HG03354 (cell line): ENCODE results near the gene GAGE12J.
"Not testable (repeated sequence)": the region's sequence is repeated elsewhere in the genome, so short reads cannot be mapped to it uniquely, and the experiment has no call there.

Experiments used
- ATAC-seq: cut with Tn5 transposase; IDR thresholded peaks from one replicate; pipeline ENCODE4 v1.9.1; 2021; ENCODE audit warnings: mild to moderate bottlenecking; ENCODE audit not compliant: unreplicated experiment, poor library complexity, severe bottlenecking

The GAGE12J gene

GRCh38 chrX:49321737-49322136 is at the start of gene GAGE12J:
TSS of gene GAGE12J (plus strand) at chrX:49322037. CDS start at chrX:49323194, 1,157 bp downstream.
- ATAC-seq: not testable (repeated sequence)

- ATAC-seq: no peak
These were observed 49.4 kb upstream of the GAGE12J start for GRCh38 chrX:49272421-49272820.

DNA sequence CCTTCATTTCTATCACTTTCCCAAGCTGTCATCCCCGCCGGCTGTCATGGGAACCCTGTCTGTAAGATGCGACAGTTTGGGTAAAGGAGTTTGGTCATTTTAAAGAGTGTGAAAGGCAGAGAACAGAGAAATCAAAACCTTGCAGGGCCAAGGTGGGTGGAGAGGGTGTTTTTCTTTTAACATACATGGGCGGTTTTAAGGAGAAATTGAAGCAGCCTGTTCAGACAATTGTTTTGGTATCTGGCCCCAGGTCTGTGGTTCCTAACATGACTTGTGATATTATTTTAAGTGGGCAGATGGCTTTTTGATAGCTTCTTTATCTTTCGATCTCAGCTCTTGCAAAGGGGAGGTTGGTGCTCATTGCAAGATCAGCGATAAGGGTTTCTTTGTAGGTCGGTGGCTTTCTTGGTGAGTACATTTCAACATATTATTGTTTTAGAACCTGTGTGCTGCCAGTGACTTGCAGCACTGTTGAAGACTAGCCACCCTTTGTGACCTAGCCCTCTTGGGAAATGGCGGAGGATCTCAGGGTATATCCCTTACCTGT is 48.6 kb upstream of the GAGE12J start:
- no peak for ATAC-seq

DNA sequence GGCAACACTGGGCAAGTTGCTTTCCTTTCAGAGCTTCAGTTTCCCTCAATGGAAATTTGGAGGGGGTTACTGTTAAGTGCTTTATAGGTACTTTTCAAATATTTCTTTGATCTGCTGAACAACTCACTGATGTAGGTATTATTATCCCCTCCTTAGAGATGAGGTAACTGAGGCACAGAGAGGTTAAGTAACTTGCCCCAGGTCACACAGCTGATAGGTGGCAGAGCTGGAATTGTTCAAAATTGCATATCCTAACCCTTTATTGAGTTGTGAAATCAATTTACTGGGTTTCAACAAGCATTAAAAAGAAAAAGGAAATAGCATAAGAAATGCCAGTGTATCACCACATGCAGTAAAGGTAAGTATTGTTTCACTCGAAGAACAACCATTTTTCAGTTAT is 45.6 kb upstream of the GAGE12J start:
- ATAC-seq: no peak

DNA sequence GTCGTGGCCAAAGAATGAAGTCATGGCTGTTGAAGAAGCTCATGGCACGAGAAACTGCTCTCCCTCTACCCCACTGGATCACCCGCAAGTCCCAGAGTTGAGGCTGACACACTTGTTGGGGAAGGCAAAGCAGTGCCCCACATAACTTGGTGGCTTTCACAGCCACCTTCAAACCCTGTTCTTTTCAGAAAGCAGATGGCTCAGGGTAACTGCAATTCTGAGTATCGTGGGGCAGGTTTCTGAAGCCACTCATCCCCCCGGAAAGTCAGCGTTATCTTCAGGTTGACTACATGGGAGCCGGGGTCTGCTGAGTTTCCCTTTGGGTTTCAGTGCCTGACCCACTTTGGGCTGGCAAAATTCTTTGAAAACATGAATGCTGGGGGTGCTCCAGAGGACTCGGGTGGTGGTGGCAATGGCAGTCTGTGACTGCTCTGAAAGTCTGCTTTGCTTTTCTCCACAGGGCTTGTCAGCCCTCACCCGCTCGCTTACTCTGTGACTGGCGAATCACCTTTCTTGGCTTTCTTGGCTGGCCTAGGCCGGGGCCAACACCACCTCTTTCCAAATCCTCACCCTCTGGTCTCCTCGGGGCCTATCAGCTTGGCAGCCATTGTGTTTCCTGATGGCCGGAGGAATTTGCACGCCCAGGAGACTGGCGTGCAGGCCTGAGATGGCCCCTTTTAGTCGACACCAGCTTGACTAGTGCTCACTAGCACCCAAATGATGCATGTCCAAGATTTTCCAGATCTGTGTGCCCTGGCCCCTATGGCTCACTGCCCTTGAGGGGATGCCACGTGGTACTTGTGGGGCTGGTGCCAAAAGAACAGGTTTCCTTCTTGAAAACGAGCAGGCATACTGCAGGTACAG is 44.9 kb upstream of the GAGE12J start:
- no peak for ATAC-seq

DNA sequence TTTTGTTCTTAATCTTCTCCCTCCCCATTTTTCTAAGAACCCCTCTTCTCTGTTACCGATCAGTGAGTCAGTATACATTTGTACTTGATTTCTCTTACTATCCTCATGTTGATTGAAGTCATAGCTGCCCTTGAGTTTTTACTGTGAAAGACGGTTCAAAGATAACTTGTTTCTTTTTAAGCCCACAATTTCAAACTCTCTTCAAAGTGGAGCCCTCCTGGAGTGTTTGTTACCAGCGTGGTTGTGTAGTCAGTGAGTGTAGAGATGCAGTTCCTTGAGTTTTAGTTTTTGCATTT is 44.4 kb upstream of the GAGE12J start:
- no peak for ATAC-seq

DNA sequence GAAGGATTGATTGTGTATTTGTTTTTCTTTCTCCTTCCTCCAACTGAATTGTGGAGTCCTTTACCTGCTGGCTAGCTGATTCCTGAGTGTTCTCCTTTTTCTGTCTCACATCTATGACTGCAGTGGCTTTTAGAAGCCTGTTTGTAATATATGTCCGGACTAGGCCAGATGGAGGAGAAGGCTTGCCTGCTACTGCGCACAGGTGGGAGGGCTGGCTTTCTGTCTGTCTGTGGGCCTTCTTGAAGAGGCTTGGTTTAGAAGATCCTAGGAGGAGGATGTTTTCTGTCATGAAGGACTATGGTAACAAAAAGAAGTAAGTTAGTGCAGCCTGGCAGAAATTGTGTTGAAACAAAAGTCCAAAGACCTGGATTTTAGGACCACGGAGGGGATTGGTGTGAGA is 43.8 kb upstream of the GAGE12J start:
- ATAC-seq: no peak

DNA sequence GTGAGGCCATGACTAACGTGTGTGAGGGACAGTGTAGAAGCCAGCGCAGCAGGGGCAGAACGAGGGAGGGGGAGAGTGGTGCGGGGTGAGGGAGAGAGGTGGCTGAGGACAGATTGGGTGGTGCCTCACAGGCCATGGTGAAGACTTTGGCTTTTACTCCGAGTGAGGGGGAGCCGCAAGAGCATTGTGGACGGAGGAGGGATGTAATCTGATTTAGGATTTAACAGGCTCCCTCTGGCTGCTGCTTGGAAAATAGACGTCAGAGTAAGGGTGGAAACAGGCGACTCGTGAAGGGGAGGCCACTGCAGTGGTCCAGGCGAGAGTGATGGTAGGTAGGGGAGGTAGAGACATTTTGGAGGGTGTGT is 39.2 kb upstream of the GAGE12J start:
- no peak for ATAC-seq

DNA sequence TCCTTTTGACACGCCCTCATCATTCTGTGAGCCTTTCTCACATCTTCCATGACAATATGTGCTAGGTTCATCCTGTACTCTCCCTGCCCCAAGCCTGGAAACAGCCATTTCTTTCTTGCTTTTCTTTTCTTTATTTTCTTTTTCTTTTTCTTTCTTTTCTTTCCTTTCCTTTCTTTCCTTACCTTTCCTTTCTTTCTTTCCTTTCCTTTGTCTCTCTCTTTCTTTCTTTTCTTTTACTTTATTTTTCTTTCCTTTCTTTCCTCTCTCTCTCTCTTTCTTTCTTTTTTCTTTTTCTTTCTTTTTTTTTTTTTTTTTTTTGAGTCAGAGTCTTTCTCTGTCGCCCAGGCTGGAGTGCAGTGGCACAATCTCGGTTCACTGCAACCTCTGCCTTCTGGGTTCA is 37.6 kb upstream of the GAGE12J start:
- ATAC-seq: no peak

DNA sequence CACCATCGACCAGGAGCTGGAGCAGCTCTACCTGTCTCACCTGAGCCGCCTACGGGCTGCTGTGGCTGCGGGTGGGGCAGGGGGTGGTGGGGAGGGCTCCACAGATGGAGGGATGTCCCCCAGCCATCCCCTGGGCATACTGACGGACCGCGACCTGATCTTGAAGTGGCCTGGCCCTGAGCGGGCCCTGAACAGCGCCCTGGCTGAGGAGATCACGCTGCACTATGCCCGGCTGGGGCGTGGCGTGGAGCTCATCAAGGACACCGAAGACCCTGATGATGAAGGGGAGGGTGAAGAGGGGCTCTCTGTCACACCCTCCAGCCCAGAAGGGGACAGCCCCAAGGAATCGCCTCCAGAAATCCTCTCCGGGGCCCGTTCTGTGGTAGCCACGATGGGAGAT is 35.7 kb upstream of the GAGE12J start:
- no peak for ATAC-seq

- no peak for ATAC-seq
These were observed 35.3 kb upstream of the GAGE12J start for GRCh38 chrX:49286581-49286980.

- ATAC-seq: no peak
These were observed 34.2 kb upstream of the GAGE12J start for GRCh38 chrX:49287665-49288064.

DNA sequence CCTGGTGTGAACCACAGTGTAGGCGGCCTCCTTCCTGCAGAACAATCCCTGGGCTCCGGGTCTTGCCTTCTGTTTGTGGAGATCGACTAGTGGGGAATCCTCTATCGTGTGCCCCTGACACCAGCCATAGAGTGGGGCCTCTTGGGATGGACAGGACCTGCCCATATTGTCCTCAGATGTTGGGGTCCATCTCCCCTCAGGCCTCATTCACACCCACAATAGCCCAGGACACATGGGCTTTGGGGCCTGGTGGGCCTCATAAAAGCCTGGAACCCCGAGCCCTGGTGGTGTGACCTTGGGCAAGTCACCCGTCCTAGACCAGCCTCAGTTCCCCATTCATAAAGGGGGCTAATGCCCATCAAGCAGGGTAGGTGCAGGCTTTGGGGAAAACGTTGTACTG is 31.6 kb upstream of the GAGE12J start:
- no peak for ATAC-seq

- peak; percentile 57 for ATAC-seq
These were observed 30.1 kb upstream of the GAGE12J start for GRCh38 chrX:49291615-49292337.

DNA sequence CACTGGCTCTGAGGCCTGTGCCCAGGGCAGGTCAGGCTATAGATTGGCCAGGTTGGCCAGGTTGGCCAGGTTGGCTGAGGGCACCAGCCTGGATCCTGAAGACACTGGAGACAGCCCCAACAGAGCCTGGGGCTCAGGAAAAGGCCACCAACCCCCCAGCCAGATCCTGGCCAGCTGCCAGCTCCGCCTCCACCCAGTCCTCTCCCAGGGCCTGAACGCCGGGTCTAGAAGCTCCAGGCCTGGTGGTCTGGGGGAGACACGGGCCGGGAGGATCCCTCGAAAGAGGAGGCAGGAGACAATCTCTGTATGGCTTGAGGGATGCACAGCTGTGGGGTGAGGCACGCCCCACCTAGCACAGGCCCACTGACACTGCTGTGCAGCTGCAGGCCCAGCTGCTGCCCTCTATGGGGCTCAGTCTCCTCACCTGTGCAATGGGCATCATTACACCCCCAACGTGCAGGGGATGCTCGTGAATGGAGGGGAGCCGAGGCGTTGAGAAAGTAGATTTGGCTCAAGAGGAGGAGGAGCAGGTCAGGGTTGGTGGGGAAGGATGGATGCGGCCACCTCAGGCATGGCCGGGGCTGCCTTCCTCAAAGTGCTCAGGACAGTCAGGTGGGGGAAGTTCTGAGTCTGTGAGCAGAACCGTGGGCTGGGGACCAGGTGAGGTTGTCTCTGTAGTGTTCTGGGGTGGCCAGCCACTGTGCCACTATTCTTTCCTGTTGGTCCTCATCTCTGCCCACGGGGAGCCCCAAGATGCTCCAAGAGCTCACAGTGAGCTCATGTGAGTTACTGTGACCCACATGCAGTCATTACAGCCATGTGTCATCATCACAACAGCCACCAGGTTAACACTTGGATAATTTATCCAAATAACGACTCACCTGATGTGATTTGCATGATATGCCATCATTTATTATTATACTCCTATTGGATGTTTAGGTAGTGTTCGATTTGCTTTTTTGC is 29.2 kb upstream of the GAGE12J start:
- no peak for ATAC-seq

DNA sequence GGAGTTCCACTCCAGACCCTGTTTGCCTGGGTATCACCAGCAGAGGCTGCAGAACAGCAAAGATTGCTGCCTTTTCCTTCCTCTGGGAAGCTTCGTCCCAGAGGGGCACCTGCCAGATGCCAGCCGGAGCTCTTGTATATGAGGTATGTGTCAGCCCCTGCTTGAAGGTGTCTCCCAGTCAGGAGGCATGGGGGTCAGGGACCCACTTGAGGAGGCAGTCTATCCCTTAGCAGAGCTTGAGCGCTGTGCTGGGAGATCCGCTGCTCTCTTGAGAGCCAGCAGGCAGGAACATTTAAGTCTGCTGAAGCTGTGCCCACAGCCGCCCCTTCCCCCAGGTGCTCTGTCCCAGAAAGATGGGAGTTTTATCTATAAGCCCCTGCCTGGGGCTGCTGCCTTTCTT is 22.5 kb upstream of the GAGE12J start:
- not testable (repeated sequence) for ATAC-seq

DNA sequence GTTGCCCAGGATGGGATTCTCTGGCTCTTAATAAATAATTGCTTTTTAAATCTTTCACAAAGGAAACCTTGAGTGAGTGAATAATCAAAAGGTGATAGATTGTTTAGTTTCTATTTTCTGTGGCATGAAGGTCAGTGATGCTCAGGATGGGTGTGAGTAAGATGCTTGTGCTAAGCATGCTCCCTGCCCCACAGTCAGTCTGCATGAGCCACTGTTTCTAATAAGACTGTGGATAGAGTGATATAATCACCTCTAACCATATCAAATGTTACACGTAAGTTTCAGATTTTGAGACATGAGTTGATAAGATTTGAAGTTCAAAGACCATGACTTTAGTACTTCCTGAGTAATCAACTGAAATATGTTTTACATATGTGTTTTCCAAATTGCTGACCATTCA is 21.1 kb upstream of the GAGE12J start:
- no peak for ATAC-seq

- ATAC-seq: no peak
These were observed 18.5 kb upstream of the GAGE12J start, which contains the start of gene GAGE10 for GRCh38 chrX:49303346-49303745. TSS of gene GAGE10 (plus strand) at chrX:49303646. CDS start at chrX:49304860, 1,214 bp downstream.

- not testable (repeated sequence) for ATAC-seq
These were observed 14.1 kb upstream of the GAGE12J start for GRCh38 chrX:49307775-49308174.
